HepG2 (cell line): ENCODE results near the gene OASL. TPM values are rescaled to one million over a fixed set of nuclear protein-coding genes. Genes with fewer than 3 reads are reported as not detected.

Experiments
- EEA1 ChIP-seq: sonication (generic); formaldehyde crosslinking; IDR thresholded peaks from 2 replicates; pipeline ENCODE4 v1.5.1; 2020; ENCODE audit warnings: mild to moderate bottlenecking, missing genetic modification reagents, borderline replicate concordance
- GLI4 ChIP-seq: sonication (generic); formaldehyde crosslinking; IDR thresholded peaks from 2 replicates; pipeline ENCODE4 v1.5.1; 2020; ENCODE audit warnings: missing genetic modification reagents, mild to moderate bottlenecking, moderate library complexity, borderline replicate concordance
- KLF11 ChIP-seq: IDR thresholded peaks from 2 replicates; pipeline ENCODE4 v1.6.1; 2016; ENCODE audit warnings: missing compliant biosample characterization
- KLF16 ChIP-seq, 2 experiments: sonication (generic) in 1 of 2; formaldehyde crosslinking in 1 of 2; IDR thresholded peaks; 2 replicates each; pipeline versions ENCODE4 v1.6.1 to v1.8.0; 2016 to 2023; ENCODE audit warnings: missing genetic modification reagents in 2 of 2, missing compliant biosample characterization in 1 of 2
- MBD4 ChIP-seq: IDR thresholded peaks from 2 replicates; pipeline ENCODE4 v1.6.1; 2012; ENCODE audit warnings: low read length, inconsistent platforms, borderline replicate concordance
- NAIF1 ChIP-seq: sonication (generic); formaldehyde crosslinking; IDR thresholded peaks from 2 replicates; pipeline ENCODE4 v1.5.0; 2020; ENCODE audit warnings: mild to moderate bottlenecking, missing genetic modification reagents, borderline replicate concordance
- PHF20 ChIP-seq: sonication (generic); formaldehyde crosslinking; IDR thresholded peaks from 2 replicates; pipeline ENCODE4 v1.5.0; 2020; ENCODE audit warnings: mild to moderate bottlenecking, missing genetic modification reagents
- PHF21A ChIP-seq: sonication (generic); formaldehyde crosslinking; IDR thresholded peaks from 2 replicates; pipeline ENCODE4 v1.5.0; 2020; ENCODE audit warnings: mild to moderate bottlenecking, missing genetic modification reagents
- SALL1 ChIP-seq: sonication (generic); formaldehyde crosslinking; IDR thresholded peaks from 2 replicates; pipeline ENCODE4 v1.8.0; 2022; ENCODE audit warnings: mild to moderate bottlenecking, missing genetic modification reagents
- SETDB1 ChIP-seq: sonication (generic); formaldehyde crosslinking; IDR thresholded peaks from 2 replicates; pipeline ENCODE4 v1.5.1; 2020; ENCODE audit warnings: missing genetic modification reagents, mild to moderate bottlenecking, borderline replicate concordance
- STAT6 ChIP-seq: sonication (generic); formaldehyde crosslinking; IDR thresholded peaks from 2 replicates; pipeline ENCODE4 v1.4.0; 2020; ENCODE audit warnings: missing genetic modification reagents, mild to moderate bottlenecking, borderline replicate concordance
- TFE3 ChIP-seq: IDR thresholded peaks from 2 replicates; pipeline ENCODE4 v1.6.1; 2016
- UBTF ChIP-seq: sonication (generic); formaldehyde crosslinking; IDR thresholded peaks from 2 replicates; pipeline ENCODE4 v1.4.0; 2020; ENCODE audit warnings: mild to moderate bottlenecking, missing genetic modification reagents
- ZNF501 ChIP-seq: sonication (generic); formaldehyde crosslinking; IDR thresholded peaks from 2 replicates; pipeline ENCODE4 v1.5.1; 2020; ENCODE audit warnings: mild to moderate bottlenecking, moderate library complexity, missing genetic modification reagents
- ZNF672 ChIP-seq: sonication (generic); formaldehyde crosslinking; IDR thresholded peaks from 2 replicates; pipeline ENCODE4 v1.8.1; 2022; ENCODE audit warnings: missing genetic modification reagents
- ZNF709 ChIP-seq: sonication (generic); formaldehyde crosslinking; IDR thresholded peaks from 2 replicates; pipeline ENCODE4 v1.5.0; 2020; ENCODE audit warnings: mild to moderate bottlenecking, missing genetic modification reagents
- ZNF746 ChIP-seq: sonication (generic); formaldehyde crosslinking; IDR thresholded peaks from 2 replicates; pipeline ENCODE4 v1.8.0; 2022; ENCODE audit warnings: mild to moderate bottlenecking, missing genetic modification reagents
- ZSCAN31 ChIP-seq: sonication (generic); formaldehyde crosslinking; IDR thresholded peaks from 2 replicates; pipeline ENCODE4 v1.5.0; 2020; ENCODE audit warnings: low read depth, mild to moderate bottlenecking, missing genetic modification reagents
- ZSCAN9 ChIP-seq: IDR thresholded peaks from 2 replicates; pipeline ENCODE4 v1.6.1; 2016; ENCODE audit warnings: borderline replicate concordance
- ZUFSP ChIP-seq: sonication (generic); formaldehyde crosslinking; IDR thresholded peaks from 2 replicates; pipeline ENCODE4 v1.9.0; 2021; ENCODE audit warnings: missing genetic modification reagents, mild to moderate bottlenecking, borderline replicate concordance
- polyA plus RNA-seq, 8 experiments: library from polyadenylated mRNA; depleted of rRNA in 3 of 8; stranded (reverse) in 7 of 8; unstranded in 1 of 8; fragments of >200 nt; fragmentation: Illumina TruSeq in 4 of 8; extraction: Trizol in 4 of 8; gene quantifications; 2 replicates each; pipeline versions ENCODE4 v1.2.1 to v1.2.3, GENCODE V29; 2011 to 2016; ENCODE audit warnings: low read depth in 4 of 8, missing spikeins in 1 of 8, mixed read lengths in 1 of 8; ENCODE audit not compliant: insufficient read depth in 1 of 8
- total RNA-seq, 5 experiments: library from RNA; depleted of rRNA; stranded (reverse); fragments of >200 nt; fragmentation: Illumina TruSeq; extraction: Trizol; gene quantifications; 2 replicates each; pipeline ENCODE4 v1.2.3, GENCODE V29; 2016; ENCODE audit warnings: low read depth in 1 of 5

Gene OASL
- total and polyA plus RNA-seq, 2 of the 13 experiments (the other 11 are each of a cell fraction or from before 2014, with no cell fraction given): 0.11 to 0.22 TPM

- peak; percentile 53; the same call in 1 of the 2 replicates for TF ChIP-seq TFE3 (CRISPR knock-in tag)
- no peak for TF ChIP-seq STAT6
- no peak for TF ChIP-seq SETDB1 (CRISPR knock-in tag)
- no peak for TF ChIP-seq NAIF1
- no peak for TF ChIP-seq GLI4 (CRISPR knock-in tag)
- 0 out of 2 replicates have a peak, but pooled peaks have one; percentile 27 for TF ChIP-seq ZSCAN9 (CRISPR knock-in tag)
- peak in 1 of 2 experiments; percentile 73; a peak in 2 of 4 replicates for TF ChIP-seq KLF16 (CRISPR knock-in tag; IDR thresholded peaks at IDR 0.05)
- peak; percentile 93 for TF ChIP-seq PHF20
- peak; percentile 79 for TF ChIP-seq SALL1 (CRISPR knock-in tag)
- no peak for TF ChIP-seq ZSCAN31 (CRISPR knock-in tag)
- peak; percentile 89 for TF ChIP-seq ZNF501 (CRISPR knock-in tag)
- TF ChIP-seq EEA1 (CRISPR knock-in tag): no peak
- no peak for TF ChIP-seq ZNF672 (CRISPR knock-in tag)
- no peak for TF ChIP-seq MBD4
- no peak for TF ChIP-seq PHF21A (CRISPR knock-in tag)
- TF ChIP-seq KLF11: 0 out of 2 replicates have a peak, but pooled peaks have one; percentile 66
- TF ChIP-seq UBTF (CRISPR knock-in tag): peak; percentile 74; the same call in 1 of the 2 replicates
- no peak for TF ChIP-seq ZNF709 (CRISPR knock-in tag)
- TF ChIP-seq ZUFSP: no peak
- 0 out of 2 replicates have a peak, but pooled peaks have one; percentile 26 for TF ChIP-seq ZNF746
Measured at GRCh38 chr12:121015825-121016766, 22.9 kb downstream of the OASL start, which contains the start of gene C12orf43 (continued).
